MM.1S (cell line): ENCODE results near the gene IL17D.

Experiments
- DNase-seq: peaks from one replicate; pipeline ENCODE4 v3.0.0-alpha.2; 2015
- H2AFZ ChIP-seq: fragments of 300-600 bp; sonication (generic); 2 replicates; pipeline ENCODE4 v1.6.0; 2016; ENCODE audit warnings: antibody characterized with exemption, low read length
- H3F3A ChIP-seq: fragments of 300-600 bp; sonication (generic); 2 replicates; pipeline ENCODE4 v1.6.1; 2016; ENCODE audit warnings: mild to moderate bottlenecking, antibody characterized with exemption, low read length, moderate library complexity, mixed read lengths; ENCODE audit not compliant: insufficient read depth
- H3K27ac ChIP-seq: fragments of 300-600 bp; sonication (generic); 2 replicates; pipeline ENCODE4 v1.5.1; 2016; ENCODE audit warnings: mild to moderate bottlenecking, low read length
- H3K27me3 ChIP-seq: fragments of 300-600 bp; sonication (generic); replicated peaks from 2 replicates; pipeline ENCODE4 v1.6.0; 2016; ENCODE audit warnings: low read length; ENCODE audit not compliant: insufficient read depth
- H3K36me3 ChIP-seq: fragments of 300-600 bp; sonication (generic); replicated peaks from 2 replicates; pipeline ENCODE4 v1.6.1; 2016; ENCODE audit warnings: mild to moderate bottlenecking, low read length, mixed read lengths; ENCODE audit not compliant: insufficient read depth
- H3K4me1 ChIP-seq: fragments of 300-600 bp; sonication (generic); 2 replicates; pipeline ENCODE4 v1.6.1; 2016; ENCODE audit warnings: low read length, mixed read lengths
- H3K4me2 ChIP-seq: fragments of 300-600 bp; sonication (generic); 2 replicates; pipeline ENCODE4 v1.6.0; 2016; ENCODE audit warnings: low read depth, low read length
- H3K4me3 ChIP-seq: fragments of 300-600 bp; sonication (generic); 2 replicates; pipeline ENCODE4 v1.5.1; 2016; ENCODE audit warnings: low read length, mixed read lengths
- H3K79me2 ChIP-seq: fragments of 300-600 bp; sonication (generic); 2 replicates; pipeline ENCODE4 v1.6.1; 2016; ENCODE audit warnings: mixed run types, low read length, mixed read lengths
- H3K9ac ChIP-seq: fragments of 300-600 bp; sonication (generic); 2 replicates; pipeline ENCODE4 v1.6.1; 2016; ENCODE audit warnings: low read length, mixed read lengths
- H3K9me2 ChIP-seq: fragments of 300-600 bp; sonication (generic); replicated peaks from 2 replicates; pipeline ENCODE4 v1.6.1; 2016; ENCODE audit warnings: mild to moderate bottlenecking, low read length, mixed read lengths; ENCODE audit not compliant: insufficient read depth
- H3K9me3 ChIP-seq: fragments of 300-600 bp; sonication (generic); replicated peaks from 2 replicates; pipeline ENCODE4 v1.6.1; 2016; ENCODE audit warnings: mild to moderate bottlenecking, low read length, mixed read lengths; ENCODE audit not compliant: insufficient read depth
- H4K20me1 ChIP-seq: fragments of 300-600 bp; sonication (generic); 2 replicates; pipeline ENCODE4 v1.6.1; 2016; ENCODE audit warnings: mild to moderate bottlenecking, low read length, moderate library complexity, mixed read lengths; ENCODE audit not compliant: insufficient read depth
- EZH2 ChIP-seq: fragments of 300-600 bp; sonication (generic); optimal IDR thresholded peaks from 2 replicates; pipeline ENCODE3; 2017; ENCODE audit warnings: low read depth, mild to moderate bottlenecking, antibody characterized with exemption, low read length, mixed read lengths
- EZH2phosphoT487 ChIP-seq: fragments of 300-600 bp; sonication (generic); IDR thresholded peaks from 2 replicates; pipeline ENCODE4 v1.6.1; 2018; ENCODE audit warnings: antibody characterized with exemption, low read length
- TF ChIP-seq, protein P1 (sequence below): fragments of 300-600 bp; sonication (generic); IDR thresholded peaks from 2 replicates; pipeline ENCODE4 v1.5.1; 2016; ENCODE audit warnings: antibody characterized with exemption, low read length, mixed read lengths

IL17D gene

DNA sequence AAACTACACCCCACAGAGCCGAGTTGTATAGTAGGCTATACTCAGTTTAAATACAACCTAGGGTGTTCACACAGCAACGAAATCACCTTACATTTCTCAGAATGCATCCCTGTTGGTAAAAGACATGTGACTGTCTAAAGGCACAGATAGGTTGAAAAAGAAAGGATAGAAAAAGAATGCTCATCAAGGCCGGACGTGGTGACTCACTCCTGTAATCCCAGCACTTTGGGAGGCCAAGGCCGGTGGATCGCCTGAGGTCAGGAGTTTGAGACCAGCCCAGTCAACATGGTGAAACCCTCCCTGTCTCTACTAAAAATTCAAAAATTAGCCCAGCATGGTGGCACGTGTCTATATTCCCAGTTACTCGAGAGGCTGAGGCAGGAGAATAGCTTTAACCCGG is 3.8 kb upstream of the IL17D start:
- no peaks in the 10 kb centered on the region for H3K9me2 ChIP-seq
- H3K27me3 ChIP-seq: no peaks in the 10 kb centered on the region
- H3K36me3 ChIP-seq: no peaks in the 10 kb centered on the region
- 0 out of 2 replicates have a peak, but pooled peaks cover 2% of the 10 kb centered on the region for H3F3A ChIP-seq
- H3K79me2 ChIP-seq: no peaks in the 10 kb centered on the region
- H2AFZ ChIP-seq: no peak overlapping the region
- no peaks in the 10 kb centered on the region for H4K20me1 ChIP-seq
- no peak overlapping the region for H3K4me2 ChIP-seq
- H3K4me3 ChIP-seq: no peak overlapping the region
- H3K27ac ChIP-seq: no peak overlapping the region
- TF ChIP-seq, protein P1, sequence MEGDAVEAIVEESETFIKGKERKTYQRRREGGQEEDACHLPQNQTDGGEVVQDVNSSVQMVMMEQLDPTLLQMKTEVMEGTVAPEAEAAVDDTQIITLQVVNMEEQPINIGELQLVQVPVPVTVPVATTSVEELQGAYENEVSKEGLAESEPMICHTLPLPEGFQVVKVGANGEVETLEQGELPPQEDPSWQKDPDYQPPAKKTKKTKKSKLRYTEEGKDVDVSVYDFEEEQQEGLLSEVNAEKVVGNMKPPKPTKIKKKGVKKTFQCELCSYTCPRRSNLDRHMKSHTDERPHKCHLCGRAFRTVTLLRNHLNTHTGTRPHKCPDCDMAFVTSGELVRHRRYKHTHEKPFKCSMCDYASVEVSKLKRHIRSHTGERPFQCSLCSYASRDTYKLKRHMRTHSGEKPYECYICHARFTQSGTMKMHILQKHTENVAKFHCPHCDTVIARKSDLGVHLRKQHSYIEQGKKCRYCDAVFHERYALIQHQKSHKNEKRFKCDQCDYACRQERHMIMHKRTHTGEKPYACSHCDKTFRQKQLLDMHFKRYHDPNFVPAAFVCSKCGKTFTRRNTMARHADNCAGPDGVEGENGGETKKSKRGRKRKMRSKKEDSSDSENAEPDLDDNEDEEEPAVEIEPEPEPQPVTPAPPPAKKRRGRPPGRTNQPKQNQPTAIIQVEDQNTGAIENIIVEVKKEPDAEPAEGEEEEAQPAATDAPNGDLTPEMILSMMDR: no peak
- TF ChIP-seq EZH2phosphoT487: no peak
- TF ChIP-seq EZH2: no peak
- DNase-seq: no peak
- H3K9me3 ChIP-seq: no peaks in the 10 kb centered on the region
- H3K9ac ChIP-seq: no peak overlapping the region
- no peaks in the 10 kb centered on the region for H3K4me1 ChIP-seq

DNA sequence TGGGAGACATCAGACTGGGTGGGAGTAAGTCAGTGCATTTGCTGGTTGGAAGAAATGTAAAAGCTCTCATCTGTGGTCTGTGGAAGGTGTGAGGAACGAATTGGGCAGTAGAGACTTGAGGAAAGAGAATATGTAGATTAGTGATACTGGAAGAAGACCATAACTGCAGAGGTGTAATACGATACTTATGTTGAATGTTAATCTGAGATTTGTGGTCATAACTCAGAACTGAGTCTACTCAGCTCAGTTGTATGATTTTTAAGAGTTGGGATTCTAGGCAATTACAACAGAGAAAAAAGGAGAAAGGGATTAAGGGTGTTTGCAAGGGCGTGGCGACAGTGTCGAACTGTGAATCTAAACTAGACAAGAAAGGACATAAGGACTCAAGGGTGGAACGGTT is 3.2 kb upstream of the IL17D start:
- Histone ChIP-seq H3K36me3 (no peaks in the 10 kb centered on the region), H2AFZ (no peak overlapping the region), H3K4me3 (no peak overlapping the region), H3K9me2 (no peaks in the 10 kb centered on the region), H3K27me3 (no peaks in the 10 kb centered on the region), H3K4me2 (no peak overlapping the region), H3F3A (0 out of 2 replicates have a peak, but pooled peaks cover 2% of the 10 kb centered on the region), H3K79me2 (no peaks in the 10 kb centered on the region), H4K20me1 (no peaks in the 10 kb centered on the region), H3K9ac (no peak overlapping the region), H3K9me3 (no peaks in the 10 kb centered on the region), H3K27ac (no peak overlapping the region), H3K4me1 (no peaks in the 10 kb centered on the region)
- DNase-seq: no peak
- TF ChIP-seq EZH2 (no peak), EZH2phosphoT487 (no peak)
- TF ChIP-seq, protein P1: no peak

DNA sequence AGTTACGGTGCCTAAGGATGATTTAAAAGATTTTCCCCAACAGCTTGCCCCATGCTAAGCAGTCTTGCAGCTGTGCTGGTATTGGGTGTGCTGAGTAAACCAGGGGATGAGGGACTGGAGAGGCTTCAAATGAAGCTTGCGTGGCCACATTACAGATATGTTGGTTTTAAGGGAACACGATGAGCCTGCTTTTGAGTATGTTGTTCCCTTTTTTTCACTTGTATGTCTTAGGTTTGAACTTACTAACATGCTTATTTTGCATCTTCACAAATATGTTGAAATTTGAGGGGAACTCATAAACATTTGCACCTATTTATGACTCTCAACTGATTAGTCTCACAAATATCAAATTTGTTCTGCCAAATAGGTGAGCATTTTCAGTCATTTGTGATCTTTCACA is 2.0 kb upstream of the IL17D start:
- Histone ChIP-seq H3K27ac (no peak overlapping the region), H3K9me2 (no peaks in the 10 kb centered on the region), H3K36me3 (no peaks in the 10 kb centered on the region), H3K27me3 (no peaks in the 10 kb centered on the region), H4K20me1 (no peaks in the 10 kb centered on the region), H3K4me3 (no peak overlapping the region), H3K9ac (no peak overlapping the region), H3K79me2 (no peaks in the 10 kb centered on the region), H3F3A (0 out of 2 replicates have a peak, but pooled peaks cover 2% of the 10 kb centered on the region), H3K9me3 (no peaks in the 10 kb centered on the region), H3K4me2 (peak overlapping the region; percentile 84; the same call in 1 of the 2 replicates), H3K4me1 (no peaks in the 10 kb centered on the region), H2AFZ (no peak overlapping the region)
- DNase-seq: no peak
- TF ChIP-seq EZH2 (no peak), EZH2phosphoT487 (no peak)
- TF ChIP-seq, protein P1: no peak
